ENCODE data around the gene BCAS4.

- no peak for TF ChIP-seq CTCF (tag by site-specific recombination; IDR thresholded peaks at IDR 0.05)
- no peak for TF ChIP-seq ZNF530 (tag by site-specific recombination; IDR thresholded peaks at IDR 0.05; ENCODE audit: low read depth)
- no peak for TF ChIP-seq PRDM1 (tag by site-specific recombination; IDR thresholded peaks at IDR 0.05)
- no peak for TF ChIP-seq ZNF549 (tag by site-specific recombination; IDR thresholded peaks at IDR 0.05)
- TF ChIP-seq ZNF510 (tag by site-specific recombination; IDR thresholded peaks at IDR 0.05; ENCODE audit: insufficient replicate concordance), result no peak
- TF ChIP-seq ZNF311 (tag by site-specific recombination; IDR thresholded peaks at IDR 0.05; ENCODE audit: borderline replicate concordance), result no peak
- TF ChIP-seq ZNF777 (tag by site-specific recombination; IDR thresholded peaks at IDR 0.05; ENCODE audit: borderline replicate concordance), result no peak
- TF ChIP-seq, protein P1, sequence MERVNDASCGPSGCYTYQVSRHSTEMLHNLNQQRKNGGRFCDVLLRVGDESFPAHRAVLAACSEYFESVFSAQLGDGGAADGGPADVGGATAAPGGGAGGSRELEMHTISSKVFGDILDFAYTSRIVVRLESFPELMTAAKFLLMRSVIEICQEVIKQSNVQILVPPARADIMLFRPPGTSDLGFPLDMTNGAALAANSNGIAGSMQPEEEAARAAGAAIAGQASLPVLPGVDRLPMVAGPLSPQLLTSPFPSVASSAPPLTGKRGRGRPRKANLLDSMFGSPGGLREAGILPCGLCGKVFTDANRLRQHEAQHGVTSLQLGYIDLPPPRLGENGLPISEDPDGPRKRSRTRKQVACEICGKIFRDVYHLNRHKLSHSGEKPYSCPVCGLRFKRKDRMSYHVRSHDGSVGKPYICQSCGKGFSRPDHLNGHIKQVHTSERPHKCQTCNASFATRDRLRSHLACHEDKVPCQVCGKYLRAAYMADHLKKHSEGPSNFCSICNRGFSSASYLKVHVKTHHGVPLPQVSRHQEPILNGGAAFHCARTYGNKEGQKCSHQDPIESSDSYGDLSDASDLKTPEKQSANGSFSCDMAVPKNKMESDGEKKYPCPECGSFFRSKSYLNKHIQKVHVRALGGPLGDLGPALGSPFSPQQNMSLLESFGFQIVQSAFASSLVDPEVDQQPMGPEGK (tag by site-specific recombination; IDR thresholded peaks at IDR 0.05), result no peak
- TF ChIP-seq ZNF837 (tag by site-specific recombination; IDR thresholded peaks at IDR 0.05), result no peak
- no peak for TF ChIP-seq TRIM28 (IDR thresholded peaks at IDR 0.05; ENCODE audit: borderline replicate concordance, low read length)
- no peak for TF ChIP-seq ZNF2 (tag by site-specific recombination; IDR thresholded peaks at IDR 0.05)
- no peak for TF ChIP-seq HOXA7 (CRISPR knock-in tag; IDR thresholded peaks at IDR 0.05; ENCODE audit: borderline replicate concordance)
Measured at GRCh38 chr20:50784464-50784863, 10.4 kb upstream of the BCAS4 start.
